Measurements from ENCODE around the gene PAQR7. TPM values are rescaled to one million over a fixed set of nuclear protein-coding genes. Genes with fewer than 3 reads are reported as not detected.

The PAQR7 gene
- total RNA-seq, 2 experiments from 2014 or later, result 0.22 to 1.3 TPM

- DNase-seq (ENCODE audit: low spot score), result no peak
- POLR2A ChIA-PET, result interaction anchor here (0.6 to 1.0 kb wide), 2 partner anchors 9 to 103 kb away, joined by 3 read pairs; no protein-coding TSS in a partner anchor
- Histone ChIP-seq H3K36me3 (ENCODE audit: insufficient read depth, low read length) (peaks cover 41% of the 10 kb centered on the region), H3K27ac (ENCODE audit: low read depth, low read length, poor library complexity, severe bottlenecking) (no peak overlapping the region), H3K9me3 (ENCODE audit: low read length) (no peaks in the 10 kb centered on the region), H2AFZ (ENCODE audit: low read length) (no peak overlapping the region), H3K4me1 (ENCODE audit: insufficient read depth, low read length, poor library complexity, severe bottlenecking) (peaks cover 6% of the 10 kb centered on the region), H3K9me2 (ENCODE audit: insufficient read depth, low read length) (no peaks in the 10 kb centered on the region), H4K20me1 (ENCODE audit: insufficient read depth, low read length) (no peaks in the 10 kb centered on the region), H3K79me2 (ENCODE audit: insufficient read depth, low read depth, low read length) (no peaks in the 10 kb centered on the region), H3K4me3 (ENCODE audit: low read depth, low read length, poor library complexity, severe bottlenecking) (no peak overlapping the region), H3K4me2 (ENCODE audit: low read length) (no peak overlapping the region)
- CTCF ChIA-PET (ENCODE audit: unreplicated experiment), result interaction anchor here (1.2 kb wide), 1 partner anchor 9 kb away, joined by 3 read pairs; no protein-coding TSS in a partner anchor
- BruUV-seq (replicated peaks), result no TSS peak
- intact Hi-C loops (cut with micrococcal nuclease; ENCODE audit: unreplicated experiment), result no loop called here
- TF ChIP-seq EZH2phosphoT487 (IDR thresholded peaks at IDR 0.05; ENCODE audit: borderline replicate concordance, low read depth, low read length), result no peak
- TF ChIP-seq, protein P1, sequence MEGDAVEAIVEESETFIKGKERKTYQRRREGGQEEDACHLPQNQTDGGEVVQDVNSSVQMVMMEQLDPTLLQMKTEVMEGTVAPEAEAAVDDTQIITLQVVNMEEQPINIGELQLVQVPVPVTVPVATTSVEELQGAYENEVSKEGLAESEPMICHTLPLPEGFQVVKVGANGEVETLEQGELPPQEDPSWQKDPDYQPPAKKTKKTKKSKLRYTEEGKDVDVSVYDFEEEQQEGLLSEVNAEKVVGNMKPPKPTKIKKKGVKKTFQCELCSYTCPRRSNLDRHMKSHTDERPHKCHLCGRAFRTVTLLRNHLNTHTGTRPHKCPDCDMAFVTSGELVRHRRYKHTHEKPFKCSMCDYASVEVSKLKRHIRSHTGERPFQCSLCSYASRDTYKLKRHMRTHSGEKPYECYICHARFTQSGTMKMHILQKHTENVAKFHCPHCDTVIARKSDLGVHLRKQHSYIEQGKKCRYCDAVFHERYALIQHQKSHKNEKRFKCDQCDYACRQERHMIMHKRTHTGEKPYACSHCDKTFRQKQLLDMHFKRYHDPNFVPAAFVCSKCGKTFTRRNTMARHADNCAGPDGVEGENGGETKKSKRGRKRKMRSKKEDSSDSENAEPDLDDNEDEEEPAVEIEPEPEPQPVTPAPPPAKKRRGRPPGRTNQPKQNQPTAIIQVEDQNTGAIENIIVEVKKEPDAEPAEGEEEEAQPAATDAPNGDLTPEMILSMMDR (conservative IDR thresholded peaks at IDR 0.05; ENCODE audit: low read length), result no peak
These were observed 17.6 kb upstream of the PAQR7 start for GRCh38 chr1:25893116-25893515.

- H3K36me3 ChIP-seq (ENCODE audit: insufficient read depth, low read length), result peaks cover 30% of the 10 kb centered on the region
- DNase-seq (ENCODE audit: low spot score), result no peak
- TF ChIP-seq, protein P1 (conservative IDR thresholded peaks at IDR 0.05; ENCODE audit: low read length), result no peak
- TF ChIP-seq EZH2phosphoT487 (IDR thresholded peaks at IDR 0.05; ENCODE audit: borderline replicate concordance, low read depth, low read length), result no peak
- no peak overlapping the region for H3K4me2 ChIP-seq (ENCODE audit: low read length)
- intact Hi-C loops (cut with micrococcal nuclease; ENCODE audit: unreplicated experiment), result no loop called here
- H3K4me3 ChIP-seq (ENCODE audit: low read depth, low read length, poor library complexity, severe bottlenecking), result no peak overlapping the region
- no TSS peak for BruUV-seq (replicated peaks)
- POLR2A ChIA-PET, result interaction anchor here (0.5 to 0.7 kb wide), 2 partner anchors 75 to 188 kb away, joined by 4 read pairs; no protein-coding TSS in a partner anchor
- CTCF ChIA-PET (ENCODE audit: unreplicated experiment), result no interaction called here
- H3K27ac ChIP-seq (ENCODE audit: low read depth, low read length, poor library complexity, severe bottlenecking), result no peak overlapping the region
- peaks cover 6% of the 10 kb centered on the region for H3K4me1 ChIP-seq (ENCODE audit: insufficient read depth, low read length, poor library complexity, severe bottlenecking)
- H3K9me2 ChIP-seq (ENCODE audit: insufficient read depth, low read length), result no peaks in the 10 kb centered on the region
- no peaks in the 10 kb centered on the region for H4K20me1 ChIP-seq (ENCODE audit: insufficient read depth, low read length)
- H2AFZ ChIP-seq (ENCODE audit: low read length), result no peak overlapping the region
- H3K9me3 ChIP-seq (ENCODE audit: low read length), result no peaks in the 10 kb centered on the region
- H3K79me2 ChIP-seq (ENCODE audit: insufficient read depth, low read depth, low read length), result no peaks in the 10 kb centered on the region
These were observed 16.1 kb upstream of the PAQR7 start for GRCh38 chr1:25891606-25892005.

GRCh38 chr1:25890239-25891034, 14.9 kb upstream of the PAQR7 start:
- Histone ChIP-seq H2AFZ (ENCODE audit: low read length) (no peak overlapping the region), H4K20me1 (ENCODE audit: insufficient read depth, low read length) (no peaks in the 10 kb centered on the region), H3K9me2 (ENCODE audit: insufficient read depth, low read length) (no peaks in the 10 kb centered on the region), H3K4me2 (ENCODE audit: low read length) (no peak overlapping the region), H3K36me3 (ENCODE audit: insufficient read depth, low read length) (peaks cover 18% of the 10 kb centered on the region), H3K4me3 (ENCODE audit: low read depth, low read length, poor library complexity, severe bottlenecking) (no peak overlapping the region), H3K4me1 (ENCODE audit: insufficient read depth, low read length, poor library complexity, severe bottlenecking) (peaks cover under 1% of the 10 kb centered on the region), H3K27ac (ENCODE audit: low read depth, low read length, poor library complexity, severe bottlenecking) (no peak overlapping the region), H3K9me3 (ENCODE audit: low read length) (no peaks in the 10 kb centered on the region), H3K79me2 (ENCODE audit: insufficient read depth, low read depth, low read length) (no peaks in the 10 kb centered on the region)
- TF ChIP-seq, protein P1 (conservative IDR thresholded peaks at IDR 0.05; ENCODE audit: low read length), result no peak
- no peak for TF ChIP-seq EZH2phosphoT487 (IDR thresholded peaks at IDR 0.05; ENCODE audit: borderline replicate concordance, low read depth, low read length)
- intact Hi-C loops (cut with micrococcal nuclease; ENCODE audit: unreplicated experiment), result no loop called here
- no peak for DNase-seq (ENCODE audit: low spot score)
- BruUV-seq (replicated peaks), result no TSS peak
- ChIA-PET CTCF (ENCODE audit: unreplicated experiment) (no interaction called here), POLR2A (no interaction called here)

Data from OCI-LY7 (cell line).